HEK293 (cell line): Measurements from ENCODE around the gene YDJC.
"Not testable (repeated sequence)": the region's sequence is repeated elsewhere in the genome, so short reads cannot be mapped to it uniquely, and the experiment has no call there.

Experiments used
- CTCF ChIA-PET: fragments of 350-600 bp; formaldehyde crosslinking; extraction: SDS; loops from one replicate; lab custom pipeline; 2021; ENCODE audit warnings: antibody characterized with exemption; lab: Yijun Ruan, JAX
- POLR2A ChIA-PET: fragments of 300-600 bp; formaldehyde crosslinking; extraction: SDS; loops from one replicate; lab custom pipeline; 2020; ENCODE audit warnings: antibody characterized with exemption, inconsistent platforms; lab: Yijun Ruan, JAX
- H3K27ac ChIP-seq: fragments of 200-500 bp; sonication (Bioruptor generic); 2 replicates; pipeline ENCODE4 v1.5.1; 2014; ENCODE audit warnings: low read depth, low read length, control low read depth, inconsistent platforms; ENCODE audit errors: extremely low read depth
- H3K36me3 ChIP-seq, 2 experiments: fragments of 200-500 bp in 1 of 2; sonication (Bioruptor generic) in 1 of 2; 1 replicate in 1 of 2; 2 replicates in 1 of 2; pipeline ENCODE4 v1.5.1; 2014 to 2017; ENCODE audit warnings: inconsistent platforms in 2 of 2, low read length in 2 of 2; ENCODE audit not compliant: control insufficient read depth in 2 of 2, insufficient read depth in 1 of 2
- H3K4me1 ChIP-seq: fragments of 200-500 bp; sonication (Bioruptor generic); 2 replicates; pipeline ENCODE4 v1.5.1; 2014; ENCODE audit warnings: mild to moderate bottlenecking, low read length, inconsistent platforms; ENCODE audit not compliant: control insufficient read depth, insufficient read depth
- H3K4me3 ChIP-seq: 2 replicates; pipeline ENCODE4 v1.5.1; 2011; ENCODE audit warnings: low read depth, mild to moderate bottlenecking, control low read depth, low read length, moderate library complexity
- H3K9me3 ChIP-seq: fragments of 200-500 bp; sonication (Bioruptor generic); 2 replicates; pipeline ENCODE4 v1.5.1; 2014; ENCODE audit warnings: low read depth, low read length, inconsistent platforms; ENCODE audit not compliant: control insufficient read depth, insufficient read depth
- ATF2 ChIP-seq: fragments of 450-650 bp; formaldehyde crosslinking; IDR thresholded peaks from 2 replicates; pipeline ENCODE4 v1.5.1; 2016; ENCODE audit warnings: missing biosample characterization, missing genetic modification characterization, low read depth
- BCL11B ChIP-seq: fragments of 450-650 bp; formaldehyde crosslinking; IDR thresholded peaks from 2 replicates; pipeline ENCODE4 v1.5.1; 2016; ENCODE audit warnings: low read depth, missing biosample characterization, missing genetic modification characterization
- HOXC10 ChIP-seq: sonication (generic); formaldehyde crosslinking; IDR thresholded peaks from 2 replicates; pipeline ENCODE4 v1.8.1; 2023; ENCODE audit warnings: mild to moderate bottlenecking, missing genetic modification reagents
- KLF10 ChIP-seq: fragments of 450-650 bp; IDR thresholded peaks from 2 replicates; pipeline ENCODE4 v1.5.1; 2018; ENCODE audit warnings: missing biosample characterization, mild to moderate bottlenecking, missing genetic modification characterization
- OSR2 ChIP-seq: fragments of 450-650 bp; formaldehyde crosslinking; IDR thresholded peaks from 2 replicates; pipeline ENCODE4 v1.5.1; 2016; ENCODE audit warnings: missing biosample characterization, missing genetic modification characterization
- PRDM1 ChIP-seq: fragments of 450-650 bp; formaldehyde crosslinking; IDR thresholded peaks from 2 replicates; pipeline ENCODE4; 2016; ENCODE audit warnings: missing biosample characterization, missing genetic modification characterization
- ZBTB17 ChIP-seq: fragments of 450-650 bp; formaldehyde crosslinking; IDR thresholded peaks from 2 replicates; pipeline ENCODE4 v1.5.1; 2016; ENCODE audit warnings: missing biosample characterization, missing genetic modification characterization
- ZBTB20 ChIP-seq: fragments of 450-650 bp; formaldehyde crosslinking; IDR thresholded peaks from 2 replicates; pipeline ENCODE4 v1.5.1; 2016; ENCODE audit warnings: missing biosample characterization, missing genetic modification characterization
- ZNF132 ChIP-seq: fragments of 450-650 bp; formaldehyde crosslinking; IDR thresholded peaks from 2 replicates; pipeline ENCODE4 v1.5.1; 2017; ENCODE audit warnings: missing biosample characterization, missing genetic modification characterization, borderline replicate concordance
- ZNF155 ChIP-seq: fragments of 450-650 bp; formaldehyde crosslinking; IDR thresholded peaks from 2 replicates; pipeline ENCODE4 v1.5.1; 2016; ENCODE audit warnings: missing biosample characterization, missing genetic modification characterization
- ZNF23 ChIP-seq: fragments of 450-650 bp; formaldehyde crosslinking; IDR thresholded peaks from 2 replicates; pipeline ENCODE4 v1.5.1; 2016; ENCODE audit warnings: missing biosample characterization, missing genetic modification characterization, borderline replicate concordance
- ZNF335 ChIP-seq: fragments of 450-650 bp; formaldehyde crosslinking; conservative IDR thresholded peaks from 2 replicates; pipeline ENCODE4 v1.5.1; 2016; ENCODE audit warnings: missing biosample characterization, missing genetic modification characterization
- ZNF362 ChIP-seq: fragments of 450-650 bp; formaldehyde crosslinking; IDR thresholded peaks from 2 replicates; pipeline ENCODE4 v1.5.1; 2016; ENCODE audit warnings: missing biosample characterization, missing genetic modification characterization
- ZNF610 ChIP-seq: fragments of 450-650 bp; formaldehyde crosslinking; IDR thresholded peaks from 2 replicates; pipeline ENCODE4 v1.5.1; 2016; ENCODE audit warnings: missing biosample characterization, missing genetic modification characterization, borderline replicate concordance
- ZNF664 ChIP-seq: fragments of 450-650 bp; formaldehyde crosslinking; IDR thresholded peaks from 2 replicates; pipeline ENCODE4 v1.5.1; 2016; ENCODE audit warnings: missing biosample characterization, missing genetic modification characterization
- TF ChIP-seq, protein P1 (sequence below): fragments of 450-650 bp; formaldehyde crosslinking; conservative IDR thresholded peaks from 2 replicates; pipeline ENCODE4 v1.5.1; 2016; ENCODE audit warnings: low read depth, missing biosample characterization, missing genetic modification characterization

The YDJC gene

GRCh38 chr22:21637450-21637849 lies 7.6 kb upstream of the YDJC start:
- H3K4me1 ChIP-seq, H3K4me3 ChIP-seq, H3K27ac ChIP-seq, H3K36me3 ChIP-seq, POLR2A ChIA-PET, H3K9me3 ChIP-seq: not testable (repeated sequence)
- CTCF ChIA-PET, result interaction anchor here (2.0 to 2.8 kb wide), 2 partner anchors 9 to 13 kb away, joined by 6 to 13 read pairs; no protein-coding TSS in a partner anchor
- TF ChIP-seq ZBTB17 (tag by site-specific recombination) (0 out of 2 replicates have a peak, but pooled peaks have one; percentile 29), ZNF362 (tag by site-specific recombination) (peak; percentile 86)

- Histone ChIP-seq H3K4me3 (no peak overlapping the region), H3K27ac (no peak overlapping the region), H3K4me1 (no peaks in the 10 kb centered on the region), H3K9me3 (no peaks in the 10 kb centered on the region), H3K36me3 (no peaks in the 10 kb centered on the region)
- ChIA-PET POLR2A (interaction anchor here (1.1 kb wide), 1 partner anchor 10 kb away, joined by 3 read pairs; no protein-coding TSS in a partner anchor), CTCF (interaction anchor here (1.6 to 2.8 kb wide), 3 partner anchors 10 to 14 kb away, joined by 3 to 13 read pairs (median 6); no protein-coding TSS in a partner anchor)
- TF ChIP-seq ZNF335 (tag by site-specific recombination) (no peak), ZNF610 (tag by site-specific recombination) (no peak)
Measured at GRCh38 chr22:21636629-21637218, 6.9 kb upstream of the YDJC start.

GRCh38 chr22:21635771-21636510 lies 6.1 kb upstream of the YDJC start:
- Histone ChIP-seq H3K27ac (no peak overlapping the region), H3K4me3 (no peak overlapping the region), H3K9me3 (no peaks in the 10 kb centered on the region), H3K4me1 (no peaks in the 10 kb centered on the region), H3K36me3 (no peaks in the 10 kb centered on the region)
- ChIA-PET POLR2A (interaction anchor here (1.1 kb wide), 1 partner anchor 11 kb away, joined by 3 read pairs; no protein-coding TSS in a partner anchor), CTCF (interaction anchor here (1.6 to 2.8 kb wide), 3 partner anchors 11 to 13 kb away, joined by 3 to 13 read pairs (median 6); no protein-coding TSS in a partner anchor)
- TF ChIP-seq BCL11B (tag by site-specific recombination), result no peak
- no peak for TF ChIP-seq ZNF155 (tag by site-specific recombination)
- TF ChIP-seq ZBTB20 (tag by site-specific recombination), result no peak
- TF ChIP-seq OSR2 (tag by site-specific recombination), result no peak
- TF ChIP-seq ZNF664 (tag by site-specific recombination), result no peak
- no peak for TF ChIP-seq ATF2
- no peak for TF ChIP-seq HOXC10
- no peak for TF ChIP-seq ZNF23 (tag by site-specific recombination)
- no peak for TF ChIP-seq PRDM1 (tag by site-specific recombination)
- no peak for TF ChIP-seq KLF10 (tag by site-specific recombination)
- TF ChIP-seq, protein P1, sequence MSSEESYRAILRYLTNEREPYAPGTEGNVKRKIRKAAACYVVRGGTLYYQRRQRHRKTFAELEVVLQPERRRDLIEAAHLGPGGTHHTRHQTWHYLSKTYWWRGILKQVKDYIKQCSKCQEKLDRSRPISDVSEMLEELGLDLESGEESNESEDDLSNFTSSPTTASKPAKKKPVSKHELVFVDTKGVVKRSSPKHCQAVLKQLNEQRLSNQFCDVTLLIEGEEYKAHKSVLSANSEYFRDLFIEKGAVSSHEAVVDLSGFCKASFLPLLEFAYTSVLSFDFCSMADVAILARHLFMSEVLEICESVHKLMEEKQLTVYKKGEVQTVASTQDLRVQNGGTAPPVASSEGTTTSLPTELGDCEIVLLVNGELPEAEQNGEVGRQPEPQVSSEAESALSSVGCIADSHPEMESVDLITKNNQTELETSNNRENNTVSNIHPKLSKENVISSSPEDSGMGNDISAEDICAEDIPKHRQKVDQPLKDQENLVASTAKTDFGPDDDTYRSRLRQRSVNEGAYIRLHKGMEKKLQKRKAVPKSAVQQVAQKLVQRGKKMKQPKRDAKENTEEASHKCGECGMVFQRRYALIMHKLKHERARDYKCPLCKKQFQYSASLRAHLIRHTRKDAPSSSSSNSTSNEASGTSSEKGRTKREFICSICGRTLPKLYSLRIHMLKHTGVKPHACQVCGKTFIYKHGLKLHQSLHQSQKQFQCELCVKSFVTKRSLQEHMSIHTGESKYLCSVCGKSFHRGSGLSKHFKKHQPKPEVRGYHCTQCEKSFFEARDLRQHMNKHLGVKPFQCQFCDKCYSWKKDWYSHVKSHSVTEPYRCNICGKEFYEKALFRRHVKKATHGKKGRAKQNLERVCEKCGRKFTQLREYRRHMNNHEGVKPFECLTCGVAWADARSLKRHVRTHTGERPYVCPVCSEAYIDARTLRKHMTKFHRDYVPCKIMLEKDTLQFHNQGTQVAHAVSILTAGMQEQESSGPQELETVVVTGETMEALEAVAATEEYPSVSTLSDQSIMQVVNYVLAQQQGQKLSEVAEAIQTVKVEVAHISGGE, result no peak
- no peak for TF ChIP-seq ZNF132 (tag by site-specific recombination)
